Muscle of leg (tissue), 11 donors: ENCODE data around the gene HAPLN1. TPM values are rescaled to one million over a fixed set of nuclear protein-coding genes. Genes with fewer than 3 reads are reported as not detected.

ENCODE experiments used
- DNase-seq: peaks from one replicate; pipeline ENCODE4 v3.0.0; 2013
- H3K27ac ChIP-seq: one replicate; pipeline ENCODE4 v1.5.1; 2013; ENCODE audit warnings: mild to moderate bottlenecking, low read length, control low read depth
- H3K27me3 ChIP-seq: one replicate; pipeline ENCODE4 v1.6.1; 2013; ENCODE audit warnings: low read length; ENCODE audit not compliant: control insufficient read depth, insufficient read depth
- H3K36me3 ChIP-seq: one replicate; pipeline ENCODE4 v1.6.1; 2013; ENCODE audit warnings: low read length; ENCODE audit not compliant: control insufficient read depth, insufficient read depth
- H3K4me1 ChIP-seq: one replicate; pipeline ENCODE4 v1.6.1; 2013; ENCODE audit warnings: low read length; ENCODE audit not compliant: control insufficient read depth, insufficient read depth
- H3K4me3 ChIP-seq: one replicate; pipeline ENCODE4 v1.5.1; 2013; ENCODE audit warnings: low read length, control low read depth
- H3K9me3 ChIP-seq: replicated peaks from 2 replicates; pipeline ENCODE4 v1.6.1; 2013; ENCODE audit warnings: low read depth, low read length; ENCODE audit not compliant: control insufficient read depth
- WGBS: methylation state at CpG from one replicate; pipeline ENCODE4 v1.1.5; 2013; ENCODE audit warnings: missing lambda C conversion rate; ENCODE audit not compliant: insufficient coverage; 5-methylcytosine and 5-hydroxymethylcytosine counted together
- polyA plus RNA-seq, 8 donors: library from polyadenylated mRNA; unstranded; fragments of 120-200 nt; gene quantifications; one replicate each; pipeline versions ENCODE4 v1.2.1 to v1.2.3, GENCODE V29; 2013; ENCODE audit warnings: inconsistent platforms in 1 of 8, low replicate concordance in 1 of 8; ENCODE audit not compliant: insufficient read length in 8 of 8, insufficient read depth in 1 of 8
- total RNA-seq: library from RNA; stranded (reverse); fragments of 120-200 nt; gene quantifications from one replicate; pipeline ENCODE4 v1.2.4, GENCODE V29; 2013

The HAPLN1 gene
- total and polyA plus RNA-seq, 9 donors, result 0.29 to 2.3 (median 0.45) TPM

DNA sequence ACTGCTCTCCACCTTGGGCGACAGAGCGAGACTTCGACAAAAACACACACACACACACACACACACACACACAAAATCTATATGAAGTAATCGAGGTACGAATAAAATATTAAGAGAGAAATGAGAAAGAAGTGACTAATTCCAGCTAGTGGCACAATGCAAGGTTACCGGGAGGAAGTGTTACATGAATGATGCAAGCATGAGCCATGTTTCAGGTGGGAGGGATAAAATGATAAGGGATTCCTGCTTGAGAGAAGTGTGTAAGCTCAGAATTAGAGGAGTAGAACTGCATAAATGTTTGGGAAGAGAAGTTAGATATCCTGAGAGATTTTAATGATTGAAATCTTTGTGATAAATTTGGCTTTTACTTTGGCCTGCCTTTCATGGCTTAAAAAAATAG lies 18.8 kb downstream of the HAPLN1 start:
- no peaks in the 10 kb centered on the region for H3K9me3 ChIP-seq
- no peaks in the 10 kb centered on the region for H3K36me3 ChIP-seq
- H3K27me3 ChIP-seq, result no peaks in the 10 kb centered on the region
- no peak overlapping the region for H3K27ac ChIP-seq
- no peak for DNase-seq
- no peak overlapping the region for H3K4me3 ChIP-seq
- no peaks in the 10 kb centered on the region for H3K4me1 ChIP-seq
- WGBS, result 100% methylated on average over 1 of the region's 6 CpGs

DNA sequence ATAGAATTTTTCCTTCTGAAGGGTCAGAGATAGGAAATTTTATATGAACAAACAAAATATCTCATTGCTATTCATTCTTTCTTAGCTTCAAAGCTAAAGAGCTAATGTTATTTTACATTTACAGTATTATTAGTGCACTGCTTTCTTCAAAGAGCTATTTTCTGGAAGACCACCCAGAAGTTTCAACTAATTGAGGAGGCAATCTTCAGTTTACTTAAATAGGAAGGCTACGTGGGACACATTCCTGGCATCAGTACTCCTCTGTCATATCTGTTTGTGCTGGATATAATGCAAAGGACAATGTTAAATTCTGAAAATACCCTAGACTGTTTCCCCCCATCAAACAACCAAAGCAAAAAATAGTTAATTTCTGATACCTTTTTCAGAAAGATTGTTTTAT lies 30.8 kb downstream of the HAPLN1 start:
- H3K36me3 ChIP-seq, result no peaks in the 10 kb centered on the region
- no CpG with 5 or more reads among the region's 1 CpG for WGBS
- DNase-seq, result no peak
- H3K4me1 ChIP-seq, result no peaks in the 10 kb centered on the region
- H3K27ac ChIP-seq, result no peak overlapping the region
- no peaks in the 10 kb centered on the region for H3K9me3 ChIP-seq
- no peak overlapping the region for H3K4me3 ChIP-seq
- no peaks in the 10 kb centered on the region for H3K27me3 ChIP-seq

DNA sequence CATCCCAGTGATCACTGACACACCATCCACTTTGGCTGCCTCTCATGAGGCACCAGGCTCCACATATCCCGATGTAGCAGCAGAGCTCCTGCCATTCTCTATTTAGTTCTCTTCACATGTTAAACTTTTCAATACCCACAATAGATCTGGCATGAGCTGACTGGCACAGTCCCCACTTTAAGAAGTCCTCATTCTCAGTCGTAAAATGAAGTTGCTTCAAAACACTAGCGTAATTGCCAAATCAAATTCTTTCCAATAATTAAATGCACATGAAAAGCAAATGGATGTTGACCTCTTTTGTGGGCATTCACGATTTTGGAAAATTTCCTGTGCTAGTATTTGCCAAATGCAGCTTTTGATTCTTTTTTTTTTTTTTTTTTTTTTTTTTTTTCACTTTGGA lies 32.4 kb downstream of the HAPLN1 start:
- no peaks in the 10 kb centered on the region for H3K9me3 ChIP-seq
- H3K4me3 ChIP-seq, result no peak overlapping the region
- H3K27me3 ChIP-seq, result no peaks in the 10 kb centered on the region
- DNase-seq, result no peak
- WGBS, result 100% methylated on average over 1 of the region's 4 CpGs
- no peaks in the 10 kb centered on the region for H3K36me3 ChIP-seq
- H3K27ac ChIP-seq, result no peak overlapping the region
- no peaks in the 10 kb centered on the region for H3K4me1 ChIP-seq

DNA sequence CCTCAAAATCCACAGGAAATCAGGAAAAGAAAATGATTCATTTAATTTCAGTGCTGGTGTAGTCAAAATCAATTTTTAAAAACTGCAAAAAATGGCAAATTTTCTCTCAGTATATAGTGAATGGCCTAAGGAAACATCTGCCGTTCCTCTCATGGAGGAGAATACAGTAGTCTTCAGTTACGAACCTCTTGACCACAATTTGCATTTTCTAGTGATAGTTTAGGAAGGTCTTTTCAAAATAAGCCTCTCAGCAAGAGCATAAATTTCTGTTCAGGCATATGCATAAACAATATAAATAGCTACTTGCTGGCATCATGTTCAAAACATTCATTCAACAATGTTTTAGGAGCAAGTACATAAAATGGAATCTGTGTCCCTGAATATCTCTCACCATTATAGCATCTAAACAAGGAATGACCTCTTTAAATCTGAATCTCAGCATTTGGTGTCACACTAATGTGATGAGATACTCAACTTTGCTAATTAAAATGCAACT lies 33.5 kb downstream of the HAPLN1 start:
- no peak overlapping the region for H3K4me3 ChIP-seq
- DNase-seq, result no peak
- WGBS, result no CpG with 5 or more reads among the region's 2 CpGs
- H3K27ac ChIP-seq, result no peak overlapping the region
- H3K9me3 ChIP-seq, result no peaks in the 10 kb centered on the region
- H3K27me3 ChIP-seq, result no peaks in the 10 kb centered on the region
- H3K36me3 ChIP-seq, result no peaks in the 10 kb centered on the region
- H3K4me1 ChIP-seq, result no peaks in the 10 kb centered on the region

DNA sequence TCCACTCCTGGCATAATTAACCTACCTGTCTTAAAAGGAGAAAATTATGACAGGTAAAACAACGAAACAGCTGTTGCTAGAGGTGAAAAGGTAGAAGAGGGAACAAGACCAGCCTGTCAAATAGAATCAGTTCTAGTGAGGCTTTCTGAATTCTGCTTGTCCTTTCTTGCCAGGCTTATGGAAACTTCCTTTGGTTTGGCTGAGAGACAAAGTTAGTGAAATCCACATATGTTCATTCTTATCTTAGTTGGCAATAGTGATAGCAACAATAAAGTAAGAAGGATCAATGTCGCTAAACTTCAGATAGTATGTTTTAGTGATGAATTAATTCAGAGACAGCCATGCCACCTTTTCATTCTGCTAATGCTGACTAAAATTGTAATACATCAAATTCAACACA lies 34.4 kb downstream of the HAPLN1 start:
- Histone ChIP-seq H3K9me3 (no peaks in the 10 kb centered on the region), H3K27ac (no peak overlapping the region), H3K36me3 (no peaks in the 10 kb centered on the region), H3K4me3 (no peak overlapping the region), H3K27me3 (no peaks in the 10 kb centered on the region), H3K4me1 (no peaks in the 10 kb centered on the region)
- DNase-seq, result no peak
- no CpG with 5 or more reads among the region's 2 CpGs for WGBS

DNA sequence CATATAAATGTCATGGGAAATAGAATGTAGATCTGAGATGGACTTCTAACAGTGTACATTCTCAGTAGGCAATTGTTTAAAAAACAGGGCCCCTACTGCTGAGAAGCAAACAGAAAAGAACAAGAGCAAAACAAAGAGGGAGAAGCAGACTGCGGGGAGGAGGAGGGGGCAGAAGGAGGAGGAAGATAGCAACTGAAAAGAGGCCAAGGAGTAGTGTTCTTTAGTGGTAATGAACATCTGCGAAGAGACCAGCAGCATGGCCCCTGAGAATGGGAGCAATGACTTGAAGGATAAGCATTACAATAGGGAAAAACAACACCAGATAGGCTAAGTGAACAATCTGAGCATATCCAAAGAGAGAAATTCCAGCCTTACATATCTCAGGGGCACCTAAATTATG lies 36.8 kb downstream of the HAPLN1 start:
- 47% methylated on average over 1 of the region's 2 CpGs for WGBS
- H3K9me3 ChIP-seq, result no peaks in the 10 kb centered on the region
- H3K27me3 ChIP-seq, result no peaks in the 10 kb centered on the region
- H3K36me3 ChIP-seq, result no peaks in the 10 kb centered on the region
- no peak for DNase-seq
- H3K4me1 ChIP-seq, result no peaks in the 10 kb centered on the region
- no peak overlapping the region for H3K4me3 ChIP-seq
- H3K27ac ChIP-seq, result no peak overlapping the region

DNA sequence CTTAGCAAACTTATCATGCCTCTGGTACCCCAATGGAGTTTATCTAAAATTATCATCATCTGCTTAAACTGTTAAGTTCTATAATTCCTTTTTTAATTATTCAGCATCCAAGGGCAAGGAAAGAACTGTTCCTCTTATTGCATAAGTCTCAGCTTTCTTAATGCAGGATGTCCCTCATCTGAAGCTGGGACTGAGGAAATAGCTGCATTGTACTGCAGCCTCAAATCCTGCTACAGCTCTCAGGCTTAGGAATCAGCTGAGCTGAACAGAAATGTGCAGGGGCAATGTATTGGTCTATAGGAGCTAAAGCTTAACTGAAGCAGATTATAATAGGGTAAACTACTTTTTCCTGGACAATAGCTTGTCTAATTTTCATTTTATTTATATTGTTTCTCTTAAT lies 48.0 kb downstream of the HAPLN1 start:
- H3K27me3 ChIP-seq, result no peaks in the 10 kb centered on the region
- H3K4me1 ChIP-seq, result no peaks in the 10 kb centered on the region
- DNase-seq, result no peak
- H3K36me3 ChIP-seq, result no peaks in the 10 kb centered on the region
- no peak overlapping the region for H3K4me3 ChIP-seq
- no peak overlapping the region for H3K27ac ChIP-seq
- H3K9me3 ChIP-seq, result no peaks in the 10 kb centered on the region

DNA sequence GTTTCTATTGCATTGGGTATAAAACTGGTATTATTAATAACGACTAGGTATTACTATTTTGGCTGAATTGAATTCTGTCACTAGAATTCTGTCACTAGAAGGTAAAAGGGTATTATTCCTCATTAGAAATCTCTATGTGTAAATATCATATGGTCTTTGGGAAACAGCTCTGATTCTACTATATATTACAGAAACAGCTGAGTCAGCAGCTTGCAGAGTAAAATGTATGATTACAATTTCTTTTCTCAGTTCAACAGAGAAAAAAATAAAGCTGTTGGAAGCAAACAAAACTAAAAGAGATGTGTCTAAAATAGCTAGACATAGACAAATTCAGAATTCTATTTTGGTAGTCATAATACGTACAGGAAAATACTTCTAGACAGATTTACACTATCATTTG lies 48.5 kb downstream of the HAPLN1 start:
- Histone ChIP-seq H3K27me3 (no peaks in the 10 kb centered on the region), H3K4me3 (no peak overlapping the region), H3K27ac (no peak overlapping the region), H3K9me3 (no peaks in the 10 kb centered on the region), H3K36me3 (no peaks in the 10 kb centered on the region), H3K4me1 (no peaks in the 10 kb centered on the region)
- WGBS, result no CpG with 5 or more reads among the region's 2 CpGs
- no peak for DNase-seq

DNA sequence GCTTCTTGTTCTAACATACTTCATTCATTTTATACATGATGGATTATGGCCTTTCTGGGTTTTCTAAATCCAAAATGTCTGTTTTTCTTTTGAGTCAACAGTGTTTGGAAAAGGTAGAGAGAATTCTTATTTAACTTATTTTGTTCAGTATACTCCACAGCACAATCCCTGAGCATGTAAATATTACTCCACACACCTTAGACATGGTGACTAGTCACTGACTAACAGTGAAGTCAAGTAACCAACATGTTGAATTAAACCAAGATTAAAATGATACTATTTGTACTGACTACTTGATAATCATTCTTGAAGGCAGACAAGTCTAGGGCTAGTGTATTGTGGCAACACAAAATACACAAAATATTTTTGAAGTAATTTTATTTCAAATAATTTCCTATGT lies 55.0 kb downstream of the HAPLN1 start:
- H3K9me3 ChIP-seq, result no peaks in the 10 kb centered on the region
- H3K27me3 ChIP-seq, result no peaks in the 10 kb centered on the region
- H3K4me1 ChIP-seq, result no peaks in the 10 kb centered on the region
- DNase-seq, result no peak
- H3K27ac ChIP-seq, result no peak overlapping the region
- no peaks in the 10 kb centered on the region for H3K36me3 ChIP-seq
- H3K4me3 ChIP-seq, result no peak overlapping the region

DNA sequence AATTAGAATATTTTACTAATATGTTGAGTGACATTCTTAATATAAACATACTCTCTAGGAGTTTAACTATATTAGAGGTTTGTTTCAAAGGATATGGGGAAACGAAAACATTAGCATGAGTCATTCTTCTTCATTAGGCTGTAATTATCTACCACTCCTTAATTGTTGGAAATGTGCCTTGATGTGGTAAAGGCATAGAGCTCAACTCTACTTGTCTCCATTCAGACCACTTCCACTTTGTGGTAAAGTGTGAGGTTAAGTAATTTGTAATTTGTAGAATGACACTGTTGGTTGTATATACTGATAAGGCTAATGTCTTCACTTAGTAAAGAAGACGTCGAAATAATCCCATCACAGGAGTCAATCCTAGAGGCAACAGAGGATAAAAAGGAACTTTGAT lies 58.1 kb downstream of the HAPLN1 start:
- Histone ChIP-seq H3K36me3 (no peaks in the 10 kb centered on the region), H3K9me3 (no peaks in the 10 kb centered on the region), H3K27me3 (no peaks in the 10 kb centered on the region), H3K27ac (no peak overlapping the region), H3K4me3 (no peak overlapping the region), H3K4me1 (no peaks in the 10 kb centered on the region)
- no peak for DNase-seq
- WGBS, result no CpG with 5 or more reads among the region's 3 CpGs

DNA sequence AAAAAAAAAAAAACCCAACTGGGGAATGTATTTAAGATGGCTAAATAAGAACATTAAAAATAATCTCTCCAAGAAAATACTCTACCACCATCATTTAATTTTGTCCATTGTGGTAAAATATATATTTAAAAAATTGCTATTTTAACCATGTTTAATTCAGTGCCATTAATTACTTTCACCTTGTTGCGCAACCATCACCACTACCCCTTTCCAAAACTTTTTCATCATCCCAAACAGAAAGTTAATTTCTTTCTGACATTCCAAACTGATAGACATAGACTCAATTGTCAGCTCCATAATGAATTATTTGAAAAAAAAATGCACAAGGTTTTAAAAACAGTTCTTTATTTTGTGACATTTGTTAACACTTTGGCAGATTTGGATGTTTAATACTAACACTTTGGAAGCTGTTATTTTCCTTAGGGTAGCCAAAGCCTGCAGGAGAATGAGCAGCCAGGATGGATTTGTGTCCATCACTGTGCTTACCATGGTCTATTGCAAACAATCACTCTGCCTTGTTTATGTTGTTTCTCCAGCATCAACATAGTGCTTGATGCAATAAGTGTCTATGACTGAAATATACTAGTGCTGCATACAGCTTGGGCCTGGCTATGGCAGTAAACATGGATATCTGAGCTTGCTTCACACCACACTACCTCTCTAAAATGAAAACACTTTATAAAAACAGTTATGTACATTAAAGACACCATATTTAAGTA lies 62.7 kb downstream of the HAPLN1 start:
- Histone ChIP-seq H3K27me3 (no peaks in the 10 kb centered on the region), H3K27ac (no peak overlapping the region), H3K4me1 (no peaks in the 10 kb centered on the region), H3K4me3 (no peak overlapping the region), H3K9me3 (no peaks in the 10 kb centered on the region), H3K36me3 (no peaks in the 10 kb centered on the region)
- WGBS, result no CpG with 5 or more reads among the region's 1 CpG
- DNase-seq, result no peak
